Measurements from ENCODE around the gene ZNF750. TPM values are rescaled to one million over a fixed set of nuclear protein-coding genes. Genes with fewer than 3 reads are reported as not detected.

The ZNF750 gene
- total RNA-seq, 4 donors from 2014 or later = not detected

GRCh38 chr17:82871056-82871775 lies 31.4 kb upstream of the ZNF750 start:
- no peak for DNase-seq
- peaks cover 1 to 9% (median 4%) of the 10 kb centered on the region in 4 donors for H3K4me1 ChIP-seq
- H3K9me3 ChIP-seq = no peaks in the 10 kb centered on the region
- H3K27me3 ChIP-seq = no peaks in the 10 kb centered on the region
- WGBS, 2 donors (ENCODE audit: low coverage in 1 of 2) = 83% methylated on average over 31 of the region's 31 CpGs; no CpG with 5 or more reads in 1 of the 2 donors
- peak overlapping the region in 2 of 4 donors; percentile 28 to 64 for H3K27ac ChIP-seq
- no peak overlapping the region for H3K4me3 ChIP-seq
- no peak for TF ChIP-seq POLR2A (IDR thresholded peaks at IDR 0.05)
- TF ChIP-seq CTCF (IDR thresholded peaks at IDR 0.05) = no peak
- TF ChIP-seq EP300 (IDR thresholded peaks at IDR 0.05; ENCODE audit: low read depth) = no peak
- TF ChIP-seq POLR2AphosphoS5 (IDR thresholded peaks at IDR 0.05) = peak in 2 of 3 donors; percentile 22 to 34
- H3K36me3 ChIP-seq = peaks cover 0 to 5% (median 0%) of the 10 kb centered on the region in 4 donors
- in situ Hi-C loops (cut with MboI; ENCODE audit: low pct_ligation_motif_present in 1 of 4, low pct_unique_long_range_greater_than_20kb in 1 of 4, low sequenced_read_pairs in 3 of 4) (no loop called here), intact Hi-C loops (cut with DNase I; ENCODE audit: low total_unique reads) (no loop called here)

- no peaks in the 10 kb centered on the region for H3K9me3 ChIP-seq
- 92% methylated on average over 14 of the region's 14 CpGs; no CpG with 5 or more reads in 1 of the 2 donors for WGBS, 2 donors (ENCODE audit: low coverage in 1 of 2)
- no peak for DNase-seq
- intact Hi-C loops (cut with DNase I; ENCODE audit: low total_unique reads) = no loop called here
- no peak overlapping the region for H3K4me3 ChIP-seq
- TF ChIP-seq CTCF (IDR thresholded peaks at IDR 0.05) (no peak), POLR2AphosphoS5 (IDR thresholded peaks at IDR 0.05) (no peak), EP300 (IDR thresholded peaks at IDR 0.05; ENCODE audit: low read depth) (no peak), POLR2A (IDR thresholded peaks at IDR 0.05) (no peak)
- H3K27ac ChIP-seq = peak overlapping the region in 1 of 4 donors; percentile 19
- peaks cover 0 to 5% (median 0%) of the 10 kb centered on the region in 4 donors for H3K36me3 ChIP-seq
- no peaks in the 10 kb centered on the region for H3K27me3 ChIP-seq
- in situ Hi-C loops (cut with MboI; ENCODE audit: low pct_ligation_motif_present in 1 of 4, low pct_unique_long_range_greater_than_20kb in 1 of 4, low sequenced_read_pairs in 3 of 4) = no loop called here
- peaks cover 0 to 11% (median 4%) of the 10 kb centered on the region in 4 donors for H3K4me1 ChIP-seq
These were observed 30.7 kb upstream of the ZNF750 start for GRCh38 chr17:82870541-82870940.

- intact Hi-C loops (cut with DNase I; ENCODE audit: low total_unique reads) = no loop called here
- peaks cover 0 to 5% (median 0%) of the 10 kb centered on the region in 4 donors for H3K36me3 ChIP-seq
- peaks cover 0 to 13% (median 8%) of the 10 kb centered on the region in 4 donors for H3K4me1 ChIP-seq
- in situ Hi-C loops (cut with MboI; ENCODE audit: low pct_ligation_motif_present in 1 of 4, low pct_unique_long_range_greater_than_20kb in 1 of 4, low sequenced_read_pairs in 3 of 4) = no loop called here
- H3K9me3 ChIP-seq = no peaks in the 10 kb centered on the region
- H3K27me3 ChIP-seq = no peaks in the 10 kb centered on the region
- no peak overlapping the region for H3K27ac ChIP-seq
- TF ChIP-seq POLR2A (IDR thresholded peaks at IDR 0.05) (no peak), POLR2AphosphoS5 (IDR thresholded peaks at IDR 0.05) (no peak), CTCF (IDR thresholded peaks at IDR 0.05) (no peak), EP300 (IDR thresholded peaks at IDR 0.05; ENCODE audit: low read depth) (no peak)
- H3K4me3 ChIP-seq = no peak overlapping the region
- WGBS, 2 donors (ENCODE audit: low coverage in 1 of 2) = 93 to 98% methylated on average over 9 to 35 of the region's 35 CpGs
- DNase-seq = no peak
These were observed 30.3 kb upstream of the ZNF750 start for GRCh38 chr17:82870091-82870491.

- peaks cover 0 to 5% (median 0%) of the 10 kb centered on the region in 4 donors for H3K36me3 ChIP-seq
- no peak for TF ChIP-seq CTCF (IDR thresholded peaks at IDR 0.05)
- TF ChIP-seq POLR2AphosphoS5 (IDR thresholded peaks at IDR 0.05) = no peak
- TF ChIP-seq POLR2A (IDR thresholded peaks at IDR 0.05) = no peak
- TF ChIP-seq EP300 (IDR thresholded peaks at IDR 0.05; ENCODE audit: low read depth) = no peak
- H3K4me1 ChIP-seq = peaks cover 0 to 19% (median 11%) of the 10 kb centered on the region in 4 donors
- no peak overlapping the region for H3K27ac ChIP-seq
- H3K9me3 ChIP-seq = no peaks in the 10 kb centered on the region
- intact Hi-C loops (cut with DNase I; ENCODE audit: low total_unique reads) (no loop called here), in situ Hi-C loops (cut with MboI; ENCODE audit: low pct_ligation_motif_present in 1 of 4, low pct_unique_long_range_greater_than_20kb in 1 of 4, low sequenced_read_pairs in 3 of 4) (no loop called here)
- H3K4me3 ChIP-seq = no peak overlapping the region
- 90% methylated on average over 11 of the region's 11 CpGs; no CpG with 5 or more reads in 1 of the 2 donors for WGBS, 2 donors (ENCODE audit: low coverage in 1 of 2)
- DNase-seq = no peak
- H3K27me3 ChIP-seq = no peaks in the 10 kb centered on the region
These were observed 29.7 kb upstream of the ZNF750 start for GRCh38 chr17:82869536-82869935.

All from transverse colon (tissue), 4 donors.